Fibroblast of lung (primary cell): Measurements from ENCODE around the gene ITK. TPM values are rescaled to one million over a fixed set of nuclear protein-coding genes. Genes with fewer than 3 reads are reported as not detected.

Experiments used
- DNase-seq, 2 donors: peaks; one replicate each; pipeline versions ENCODE4 v3.0.0 to v3.0.0-alpha.2; 2010; ENCODE audit warnings: low read depth in 2 of 2
- H2AFZ ChIP-seq: 2 replicates; pipeline ENCODE4 v1.5.1; 2012; ENCODE audit warnings: low read length, control low read depth, inconsistent platforms
- H3K27ac ChIP-seq: 2 replicates; pipeline ENCODE4 v1.5.1; 2011; ENCODE audit warnings: low read length, control low read depth; ENCODE audit not compliant: insufficient read depth
- H3K27me3 ChIP-seq: 2 replicates; pipeline ENCODE4 v1.5.1; 2011; ENCODE audit warnings: mild to moderate bottlenecking, low read length; ENCODE audit not compliant: control insufficient read depth, insufficient read depth
- H3K36me3 ChIP-seq: 2 replicates; pipeline ENCODE4 v1.5.1; 2011; ENCODE audit warnings: low read length; ENCODE audit not compliant: control insufficient read depth, insufficient read depth
- H3K4me1 ChIP-seq: 2 replicates; pipeline ENCODE4 v1.5.1; 2011; ENCODE audit warnings: low read length; ENCODE audit not compliant: control insufficient read depth, insufficient read depth; ENCODE audit errors: extremely low read depth
- H3K4me2 ChIP-seq: 2 replicates; pipeline ENCODE4 v1.5.1; 2011; ENCODE audit warnings: low read length, control low read depth; ENCODE audit not compliant: insufficient read depth; ENCODE audit errors: extremely low read depth
- H3K4me3 ChIP-seq, 4 experiments: fragments of 200-600 bp in 1 of 4; sonication (generic) in 1 of 4; replicated peaks in 1 of 4; 2 replicates each; pipeline ENCODE4 v1.5.1; 2011 to 2016; ENCODE audit warnings: low read length in 4 of 4, low read depth in 3 of 4, mild to moderate bottlenecking in 3 of 4, control low read depth in 2 of 4, inconsistent platforms in 1 of 4, mixed read lengths in 1 of 4; ENCODE audit not compliant: insufficient read depth in 1 of 4; ENCODE audit errors: control extremely low read depth in 1 of 4
- H3K79me2 ChIP-seq: 2 replicates; pipeline ENCODE4 v1.5.1; 2012; ENCODE audit warnings: mild to moderate bottlenecking, low read length, inconsistent platforms; ENCODE audit not compliant: control insufficient read depth, insufficient read depth
- H3K9ac ChIP-seq: 2 replicates; pipeline ENCODE4 v1.5.1; 2011; ENCODE audit warnings: mild to moderate bottlenecking, low read length, control low read depth; ENCODE audit not compliant: insufficient read depth
- H3K9me3 ChIP-seq: 2 replicates; pipeline ENCODE4 v1.5.1; 2012; ENCODE audit warnings: low read depth, low read length; ENCODE audit not compliant: control insufficient read depth, insufficient read depth
- H4K20me1 ChIP-seq: 2 replicates; pipeline ENCODE4 v1.5.1; 2011; ENCODE audit warnings: low read length; ENCODE audit not compliant: control insufficient read depth, insufficient read depth; ENCODE audit errors: extremely low read depth
- CTCF ChIP-seq, 2 donors: IDR thresholded peaks in 1 of 2; conservative IDR thresholded peaks in 1 of 2; 1 replicate in 1 of 2; 2 replicates in 1 of 2; pipeline ENCODE4 v1.5.1; 2011 to 2012; ENCODE audit warnings: low read length in 2 of 2, control low read depth in 1 of 2, inconsistent platforms in 1 of 2, low read depth in 1 of 2, mild to moderate bottlenecking in 1 of 2
- EZH2 ChIP-seq: IDR thresholded peaks from 2 replicates; pipeline ENCODE4 v1.5.1; 2012; ENCODE audit warnings: low read length, control low read depth, mild to moderate bottlenecking; ENCODE audit errors: missing control alignments
- polyA plus RNA-seq, 2 donors: library from polyadenylated mRNA; depleted of rRNA in 1 of 2; stranded (reverse) in 1 of 2; unstranded in 1 of 2; fragments of >200 nt; gene quantifications; 2 replicates each; pipeline ENCODE4 v1.2.1, GENCODE V29; 2011 to 2012; ENCODE audit warnings: missing spikeins in 1 of 2
- total RNA-seq: library from RNA; depleted of rRNA; stranded (reverse); fragments of >200 nt; gene quantifications from 2 replicates; pipeline ENCODE4 v1.2.1, GENCODE V29; 2014

The ITK gene
- total and polyA plus RNA-seq, 2 donors (not counting 1 experiment from before 2014, with no cell fraction given) = 0.17 TPM; not detected in 1

GRCh38 chr5:157167214-157167621 is 13.4 kb upstream of the ITK start:
- Histone ChIP-seq H3K27ac (no peak overlapping the region), H3K9ac (no peak overlapping the region)

DNA sequence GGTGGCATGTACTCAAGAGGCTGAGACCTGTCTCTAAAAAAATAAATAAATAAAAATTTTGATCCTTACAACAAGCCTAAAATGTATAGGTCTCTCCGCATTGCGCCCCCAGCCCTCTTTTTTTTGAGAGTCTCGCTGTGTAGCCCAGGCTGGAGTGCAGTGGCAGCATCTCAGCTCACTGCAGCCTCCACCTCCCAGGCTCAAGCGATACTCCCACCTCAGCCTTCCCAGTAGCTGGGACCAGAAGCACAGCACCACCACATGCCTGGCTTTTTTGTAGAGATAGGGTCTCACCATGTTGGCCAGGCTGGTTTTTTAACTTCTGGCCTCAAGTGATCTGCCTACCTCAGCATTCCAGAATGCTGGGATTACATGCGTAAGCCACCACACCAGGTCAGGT is 12.4 kb upstream of the ITK start:
- no peak for DNase-seq
- Histone ChIP-seq H4K20me1 (no peaks in the 10 kb centered on the region), H3K4me2 (no peak overlapping the region), H3K9me3 (no peaks in the 10 kb centered on the region), H2AFZ (no peak overlapping the region), H3K36me3 (no peaks in the 10 kb centered on the region), H3K79me2 (no peaks in the 10 kb centered on the region), H3K27ac (no peak overlapping the region), H3K9ac (no peak overlapping the region), H3K4me1 (no peaks in the 10 kb centered on the region), H3K4me3 (no peak overlapping the region), H3K27me3 (no peaks in the 10 kb centered on the region)
- TF ChIP-seq CTCF (conservative IDR thresholded peaks at IDR 0.05 in 1 of 2, IDR thresholded peaks at IDR 0.05 in 1 of 2; ENCODE audit: low read depth in 1 of 2, low read length in 2 of 2) (no peak), EZH2 (no peak)

More at GRCh38 chr5:157167214-157167621, 13.4 kb upstream of the ITK start:
- Histone ChIP-seq H3K36me3 (no peaks in the 10 kb centered on the region), H3K79me2 (no peaks in the 10 kb centered on the region), H2AFZ (no peak overlapping the region), H4K20me1 (no peaks in the 10 kb centered on the region), H3K27me3 (no peaks in the 10 kb centered on the region), H3K4me3 (no peak overlapping the region), H3K9me3 (no peaks in the 10 kb centered on the region), H3K4me2 (no peak overlapping the region), H3K4me1 (no peaks in the 10 kb centered on the region)
- no peak for TF ChIP-seq EZH2
- no peak for TF ChIP-seq CTCF (conservative IDR thresholded peaks at IDR 0.05 in 1 of 2, IDR thresholded peaks at IDR 0.05 in 1 of 2; ENCODE audit: low read depth in 1 of 2, low read length in 2 of 2)
- DNase-seq = peak in 1 of 2 donors; percentile 72

GRCh38 chr5:157172403-157172802 is 8.2 kb upstream of the ITK start:
- H3K4me2 ChIP-seq = no peak overlapping the region
- H3K4me3 ChIP-seq = no peak overlapping the region
- H3K27me3 ChIP-seq = no peaks in the 10 kb centered on the region
- H3K9me3 ChIP-seq = no peaks in the 10 kb centered on the region
- TF ChIP-seq CTCF (conservative IDR thresholded peaks at IDR 0.05 in 1 of 2, IDR thresholded peaks at IDR 0.05 in 1 of 2; ENCODE audit: low read depth in 1 of 2, low read length in 2 of 2) (no peak), EZH2 (no peak)
- H4K20me1 ChIP-seq = no peaks in the 10 kb centered on the region
- H3K36me3 ChIP-seq = no peaks in the 10 kb centered on the region
- no peak overlapping the region for H3K9ac ChIP-seq
- no peak overlapping the region for H3K27ac ChIP-seq
- H3K79me2 ChIP-seq = no peaks in the 10 kb centered on the region
- no peak overlapping the region for H2AFZ ChIP-seq
- DNase-seq = no peak
- H3K4me1 ChIP-seq = no peaks in the 10 kb centered on the region
